HEK293 (cell line): ENCODE data around the gene CDSN.

Experiments
- CTCF ChIA-PET: fragments of 350-600 bp; formaldehyde crosslinking; extraction: SDS; loops from one replicate; lab custom pipeline; 2021; ENCODE audit warnings: antibody characterized with exemption; lab: Yijun Ruan, JAX
- POLR2A ChIA-PET: fragments of 300-600 bp; formaldehyde crosslinking; extraction: SDS; loops from one replicate; lab custom pipeline; 2020; ENCODE audit warnings: antibody characterized with exemption, inconsistent platforms; lab: Yijun Ruan, JAX
- H3K27ac ChIP-seq: fragments of 200-500 bp; sonication (Bioruptor generic); 2 replicates; pipeline ENCODE4 v1.5.1; 2014; ENCODE audit warnings: low read depth, low read length, control low read depth, inconsistent platforms; ENCODE audit errors: extremely low read depth
- H3K36me3 ChIP-seq, 2 experiments: fragments of 200-500 bp in 1 of 2; sonication (Bioruptor generic) in 1 of 2; 1 replicate in 1 of 2; 2 replicates in 1 of 2; pipeline ENCODE4 v1.5.1; 2014 to 2017; ENCODE audit warnings: inconsistent platforms in 2 of 2, low read length in 2 of 2; ENCODE audit not compliant: control insufficient read depth in 2 of 2, insufficient read depth in 1 of 2
- H3K4me1 ChIP-seq: fragments of 200-500 bp; sonication (Bioruptor generic); 2 replicates; pipeline ENCODE4 v1.5.1; 2014; ENCODE audit warnings: mild to moderate bottlenecking, low read length, inconsistent platforms; ENCODE audit not compliant: control insufficient read depth, insufficient read depth
- H3K4me3 ChIP-seq: 2 replicates; pipeline ENCODE4 v1.5.1; 2011; ENCODE audit warnings: low read depth, mild to moderate bottlenecking, control low read depth, low read length, moderate library complexity
- H3K9me3 ChIP-seq: fragments of 200-500 bp; sonication (Bioruptor generic); 2 replicates; pipeline ENCODE4 v1.5.1; 2014; ENCODE audit warnings: low read depth, low read length, inconsistent platforms; ENCODE audit not compliant: control insufficient read depth, insufficient read depth
- GLI4 ChIP-seq: fragments of 450-650 bp; formaldehyde crosslinking; IDR thresholded peaks from 2 replicates; pipeline ENCODE4 v1.5.1; 2016; ENCODE audit warnings: missing biosample characterization, missing genetic modification characterization
- INSM2 ChIP-seq: fragments of 450-650 bp; formaldehyde crosslinking; IDR thresholded peaks from 2 replicates; pipeline ENCODE4 v1.5.1; 2016; ENCODE audit warnings: missing biosample characterization, missing genetic modification characterization
- OVOL3 ChIP-seq: fragments of 450-650 bp; formaldehyde crosslinking; IDR thresholded peaks from 2 replicates; pipeline ENCODE4 v1.5.1; 2016; ENCODE audit warnings: missing biosample characterization, missing genetic modification characterization
- PRDM6 ChIP-seq: fragments of 450-650 bp; formaldehyde crosslinking; IDR thresholded peaks from 2 replicates; pipeline ENCODE4 v1.5.1; 2017; ENCODE audit warnings: missing biosample characterization, missing genetic modification characterization
- SP3 ChIP-seq: fragments of 450-650 bp; formaldehyde crosslinking; IDR thresholded peaks from 2 replicates; pipeline ENCODE4 v1.5.1; 2016; ENCODE audit warnings: missing biosample characterization, missing genetic modification characterization
- TRIM28 ChIP-seq: IDR thresholded peaks from 2 replicates; pipeline ENCODE4 v1.6.1; 2011; ENCODE audit warnings: low read length, control low read depth, borderline replicate concordance
- ZBTB1 ChIP-seq: fragments of 450-650 bp; formaldehyde crosslinking; IDR thresholded peaks from 2 replicates; pipeline ENCODE4 v1.5.1; 2016; ENCODE audit warnings: missing biosample characterization, missing genetic modification characterization
- ZBTB26 ChIP-seq: fragments of 450-650 bp; formaldehyde crosslinking; optimal IDR thresholded peaks from 2 replicates; pipeline ENCODE3; 2016; ENCODE audit warnings: missing biosample characterization, mild to moderate bottlenecking, missing genetic modification characterization
- ZNF133 ChIP-seq: fragments of 450-650 bp; formaldehyde crosslinking; IDR thresholded peaks from 2 replicates; pipeline ENCODE4 v1.5.1; 2016; ENCODE audit warnings: missing biosample characterization, missing genetic modification characterization
- ZNF174 ChIP-seq: fragments of 450-650 bp; formaldehyde crosslinking; IDR thresholded peaks from 2 replicates; pipeline ENCODE4 v1.5.0; 2017; ENCODE audit warnings: missing biosample characterization, mild to moderate bottlenecking, missing genetic modification characterization
- ZNF211 ChIP-seq: fragments of 450-650 bp; formaldehyde crosslinking; IDR thresholded peaks from 2 replicates; pipeline ENCODE4 v1.5.1; 2016; ENCODE audit warnings: low read depth, missing biosample characterization, missing genetic modification characterization
- ZNF311 ChIP-seq: fragments of 450-650 bp; formaldehyde crosslinking; IDR thresholded peaks from 2 replicates; pipeline ENCODE4 v1.5.1; 2017; ENCODE audit warnings: missing biosample characterization, missing genetic modification characterization, borderline replicate concordance
- ZNF341 ChIP-seq: fragments of 450-650 bp; formaldehyde crosslinking; IDR thresholded peaks from 2 replicates; pipeline ENCODE4; 2016; ENCODE audit warnings: low read depth, missing biosample characterization, missing genetic modification characterization
- ZNF530 ChIP-seq: fragments of 450-650 bp; formaldehyde crosslinking; IDR thresholded peaks from 2 replicates; pipeline ENCODE4 v1.5.1; 2016; ENCODE audit warnings: low read depth, missing biosample characterization, missing genetic modification characterization
- ZNF558 ChIP-seq: fragments of 450-650 bp; formaldehyde crosslinking; IDR thresholded peaks from 2 replicates; pipeline ENCODE4 v1.5.1; 2016; ENCODE audit warnings: missing biosample characterization, missing genetic modification characterization
- ZNF571 ChIP-seq: fragments of 450-650 bp; formaldehyde crosslinking; IDR thresholded peaks from 2 replicates; pipeline ENCODE4 v1.5.0; 2017; ENCODE audit warnings: missing biosample characterization, missing genetic modification characterization
- ZNF629 ChIP-seq: fragments of 450-650 bp; formaldehyde crosslinking; IDR thresholded peaks from 2 replicates; pipeline ENCODE4 v1.5.1; 2017; ENCODE audit warnings: missing biosample characterization, missing genetic modification characterization
- ZNF654 ChIP-seq: fragments of 450-650 bp; formaldehyde crosslinking; IDR thresholded peaks from 2 replicates; pipeline ENCODE4 v1.5.1; 2016; ENCODE audit warnings: low read depth, missing biosample characterization, missing genetic modification characterization
- ZNF837 ChIP-seq: fragments of 450-650 bp; formaldehyde crosslinking; IDR thresholded peaks from 2 replicates; pipeline ENCODE4 v1.5.1; 2016; ENCODE audit warnings: missing biosample characterization, missing genetic modification characterization
- ZSCAN23 ChIP-seq: fragments of 450-650 bp; formaldehyde crosslinking; IDR thresholded peaks from 2 replicates; pipeline ENCODE4 v1.5.1; 2016; ENCODE audit warnings: missing biosample characterization, missing genetic modification characterization

CDSN gene

GRCh38 chr6:31130751-31131150, 10.5 kb upstream of the CDSN start:
- POLR2A ChIA-PET, result interaction anchor here (0.7 to 1.2 kb wide), 2 partner anchors 11 to 516 kb away, joined by 3 to 6 read pairs; no protein-coding TSS in a partner anchor
- CTCF ChIA-PET, result interaction anchor here (0.6 to 11.3 kb wide), 14 partner anchors 9 to 310 kb away, joined by 3 to 100 read pairs (median 3); partner anchors contain the start of genes PSORS1C1, PSORS1C2 and TCF19
- no peaks in the 10 kb centered on the region for H3K36me3 ChIP-seq
- no peak overlapping the region for H3K4me3 ChIP-seq
- H3K27ac ChIP-seq, result no peak overlapping the region
- no peak for TF ChIP-seq ZNF558 (tag by site-specific recombination)
- no peak for TF ChIP-seq ZNF311 (tag by site-specific recombination)
- TF ChIP-seq ZNF341 (tag by site-specific recombination), result no peak
- no peaks in the 10 kb centered on the region for H3K4me1 ChIP-seq
- H3K9me3 ChIP-seq, result no peaks in the 10 kb centered on the region

GRCh38 chr6:31129130-31129529, 8.9 kb upstream of the CDSN start:
- CTCF ChIA-PET, result interaction anchor here (0.6 to 11.3 kb wide), 26 partner anchors 11 to 299 kb away, joined by 3 to 100 read pairs (median 4); partner anchors contain the start of genes C6orf15, PSORS1C1 and PSORS1C2
- POLR2A ChIA-PET, result interaction anchor here (0.6 kb wide), 1 partner anchor 10 kb away, joined by 5 read pairs; no protein-coding TSS in a partner anchor
- no peak for TF ChIP-seq GLI4 (tag by site-specific recombination)
- no peak for TF ChIP-seq ZSCAN23 (tag by site-specific recombination)
- no peak for TF ChIP-seq ZNF571 (tag by site-specific recombination)
- no peak for TF ChIP-seq ZBTB26 (tag by site-specific recombination)
- no peak for TF ChIP-seq ZNF211 (tag by site-specific recombination)
- no peak for TF ChIP-seq ZNF174 (tag by site-specific recombination)
- TF ChIP-seq ZNF654 (tag by site-specific recombination), result no peak
- TF ChIP-seq ZNF837 (tag by site-specific recombination), result no peak
- TF ChIP-seq PRDM6 (tag by site-specific recombination), result no peak
- TF ChIP-seq OVOL3 (tag by site-specific recombination), result no peak
- TF ChIP-seq ZNF341 (tag by site-specific recombination), result no peak
- no peak for TF ChIP-seq ZNF629 (tag by site-specific recombination)
- no peak for TF ChIP-seq INSM2 (tag by site-specific recombination)
- TF ChIP-seq SP3 (tag by site-specific recombination), result no peak
- no peak for TF ChIP-seq TRIM28
- no peak for TF ChIP-seq ZNF133 (tag by site-specific recombination)
- no peak for TF ChIP-seq ZNF530 (tag by site-specific recombination)
- no peak for TF ChIP-seq ZBTB1 (tag by site-specific recombination)
- TF ChIP-seq ZNF558 (tag by site-specific recombination), result no peak

More at GRCh38 chr6:31129130-31129529, 8.9 kb upstream of the CDSN start:
- Histone ChIP-seq H3K36me3 (no peaks in the 10 kb centered on the region), H3K27ac (no peak overlapping the region), H3K9me3 (no peaks in the 10 kb centered on the region), H3K4me1 (0 out of 2 replicates have a peak, but pooled peaks cover 3% of the 10 kb centered on the region), H3K4me3 (no peak overlapping the region)
